Right cardiac atrium (tissue), 5 donors: ENCODE data around the gene ETNK1. TPM values are rescaled to one million over a fixed set of nuclear protein-coding genes. Genes with fewer than 3 reads are reported as not detected.

Source experiments
- ATAC-seq, 2 donors: fragments of 200-7000 bp; cut with Tn5 transposase; one replicate each; pipeline versions ENCODE4 v1.8.0 to v1.9.1; 2020; ENCODE audit warnings: moderate library complexity in 2 of 2, mild to moderate bottlenecking in 1 of 2
- DNase-seq, 3 donors: peaks; one replicate each; pipeline ENCODE4 v3.0.0-alpha.2; 2020
- H3K27ac ChIP-seq: one replicate; pipeline ENCODE4 v1.5.1; 2013; ENCODE audit warnings: mild to moderate bottlenecking, low read length, control low read depth, moderate library complexity
- H3K27me3 ChIP-seq: one replicate; pipeline ENCODE4 v1.6.1; 2013; ENCODE audit not compliant: control insufficient read depth, insufficient read depth
- H3K4me1 ChIP-seq: one replicate; pipeline ENCODE4 v1.6.1; 2013; ENCODE audit warnings: low read length; ENCODE audit not compliant: control insufficient read depth, insufficient read depth
- H3K4me3 ChIP-seq: one replicate; pipeline ENCODE4 v1.5.1; 2013; ENCODE audit warnings: low read length, control low read depth
- H3K9me3 ChIP-seq: one replicate; pipeline ENCODE4 v1.6.1; 2013; ENCODE audit warnings: low read length; ENCODE audit not compliant: control insufficient read depth
- WGBS: extraction: QIAGEN DNeasy Blood & Tissue Kit; methylation state at CpG from one replicate; pipeline ENCODE4 v1.1.7; 2013; 5-methylcytosine and 5-hydroxymethylcytosine counted together
- intact Hi-C, 4 donors: fragments of 100-400 bp; cut with DNase I; formaldehyde crosslinking; loops; one replicate each; pipeline versions ENCODE4 v1.11.0 to v1.14.0; 2022 to 2023
- polyA plus RNA-seq: library from polyadenylated mRNA; stranded (reverse); fragments of 200-250 nt; gene quantifications from one replicate; pipeline ENCODE4 v1.2.3, GENCODE V29; 2013
- total RNA-seq, 4 donors: library from RNA; stranded (reverse); fragmentation: NEBNext Ultra II Directional; extraction: Animal tissue kit (Norgen Biotek cat#: 25700); gene quantifications; one replicate each; pipeline ENCODE4 v1.2.1, GENCODE V29; 2021
- donor health status: healthy with polysubstance abuse.
- donor health status: DM: no; HTN: yes; CAD: no.
- donor health status: DM: no; HTN: no; CAD: no.
- donor health status: DM: no; HTN: yes; CAD: no; lungs with severe emphysema.
- donor health status: DM: yes; HTN: yes; CAD: no.

Gene ETNK1
- total and polyA plus RNA-seq, 5 donors: 8.9 to 36.2 (median 28.7) TPM

DNA sequence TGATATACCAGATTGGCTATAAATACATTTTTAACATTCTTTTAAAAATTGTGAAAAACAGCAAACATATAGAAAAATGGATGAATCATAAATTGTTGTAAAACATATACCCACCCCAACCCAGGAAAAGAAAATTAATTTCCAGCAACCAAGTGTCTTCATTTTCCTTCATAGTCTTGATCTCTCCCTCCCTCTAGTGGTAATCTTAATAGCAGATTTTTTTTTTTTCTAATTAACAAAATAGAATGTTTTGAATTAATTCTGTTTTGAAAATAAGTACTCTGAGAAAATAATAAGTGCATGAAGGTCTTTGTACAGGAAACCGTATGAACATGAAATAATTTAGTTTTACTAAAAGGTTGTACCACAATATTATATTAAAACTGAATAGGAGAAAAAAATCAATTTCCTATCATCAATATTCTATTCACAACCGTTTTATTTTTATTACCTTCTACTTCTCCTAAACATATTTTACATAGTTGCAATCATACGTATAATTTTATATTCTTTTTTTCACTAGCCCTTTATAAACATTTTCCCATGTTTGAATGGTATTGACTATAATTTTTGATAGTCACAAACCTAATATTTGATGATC lies 7.0 kb downstream of the ETNK1 start:
- Histone ChIP-seq H3K27me3 (no peaks in the 10 kb centered on the region), H3K4me1 (peaks cover 7% of the 10 kb centered on the region), H3K4me3 (no peak overlapping the region), H3K9me3 (peaks cover 1% of the 10 kb centered on the region), H3K27ac (no peak overlapping the region)
- intact Hi-C loops: no loop called here
- WGBS: 68% methylated on average over 3 of the region's 3 CpGs
- no peak for ATAC-seq
- no peak for DNase-seq

DNA sequence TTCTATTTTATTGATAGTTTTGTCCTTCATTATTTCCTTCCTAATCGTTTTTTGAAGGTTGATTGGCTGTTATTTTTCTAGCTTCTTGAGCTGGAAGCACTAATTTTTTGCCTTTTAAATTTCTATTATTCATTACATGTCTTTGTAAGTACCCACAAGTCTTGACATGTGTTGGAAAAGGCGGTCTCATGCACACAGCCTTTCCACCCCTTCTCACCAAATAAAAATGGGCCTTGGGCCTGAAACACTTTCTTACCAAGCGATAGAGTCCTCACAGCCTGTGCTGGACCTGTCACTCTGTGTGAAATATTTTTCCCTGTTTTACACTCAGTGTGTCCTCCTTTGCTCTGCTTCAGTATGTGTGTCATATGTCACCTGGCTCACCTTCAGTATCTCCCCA lies 9.9 kb downstream of the ETNK1 start:
- no peak overlapping the region for H3K4me3 ChIP-seq
- DNase-seq (no peak), ATAC-seq (no peak)
- H3K9me3 ChIP-seq: peaks cover 1% of the 10 kb centered on the region
- intact Hi-C loops: no loop called here
- H3K27me3 ChIP-seq: no peaks in the 10 kb centered on the region
- H3K27ac ChIP-seq: no peak overlapping the region
- 97% methylated on average over 3 of the region's 3 CpGs for WGBS
- H3K4me1 ChIP-seq: peaks cover 7% of the 10 kb centered on the region

DNA sequence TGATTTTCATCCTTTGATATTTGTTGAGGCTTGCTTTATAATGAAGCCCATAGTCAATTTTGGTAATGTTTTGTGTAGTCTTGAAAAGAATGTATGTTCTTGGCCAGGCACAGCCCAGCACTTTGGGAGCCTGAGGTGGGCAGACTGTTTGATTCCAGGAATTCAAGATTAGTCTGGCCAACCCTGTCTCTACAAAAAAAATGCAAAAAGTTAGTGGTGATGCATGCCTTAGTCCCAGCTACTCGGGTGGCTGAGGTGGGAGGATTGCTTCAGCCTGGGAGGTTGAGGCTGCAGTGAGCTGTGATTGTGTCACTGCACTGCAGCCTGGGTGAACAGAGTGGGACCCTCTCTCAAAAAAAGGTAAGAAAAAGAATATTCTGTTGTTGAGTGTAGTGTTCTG lies 10.8 kb downstream of the ETNK1 start:
- Histone ChIP-seq H3K4me1 (peaks cover 7% of the 10 kb centered on the region), H3K9me3 (peaks cover 1% of the 10 kb centered on the region), H3K27me3 (no peaks in the 10 kb centered on the region), H3K4me3 (no peak overlapping the region), H3K27ac (no peak overlapping the region)
- ATAC-seq: no peak
- intact Hi-C loops: no loop called here
- DNase-seq: no peak
- 74% methylated on average over 1 of the region's 1 CpG for WGBS

DNA sequence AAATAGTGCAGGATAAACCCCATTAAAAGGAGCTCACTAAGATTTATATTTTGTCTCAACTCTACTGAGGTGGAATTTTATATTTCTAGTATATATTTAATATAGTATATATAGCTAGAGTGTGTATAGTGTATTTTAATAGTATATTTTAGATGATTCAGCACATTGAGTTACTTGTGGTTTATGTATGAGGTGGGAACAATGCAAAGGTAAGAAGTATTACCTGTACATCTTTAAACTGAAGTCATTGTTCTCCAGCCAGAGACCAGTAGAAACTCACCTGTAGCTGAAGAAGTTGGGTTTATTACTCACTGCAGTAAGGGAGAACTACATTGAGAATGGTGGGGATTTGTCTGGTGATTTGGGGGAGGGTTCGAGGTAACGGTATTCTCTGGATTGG lies 15.9 kb downstream of the ETNK1 start:
- 97% methylated on average over 2 of the region's 2 CpGs for WGBS
- Histone ChIP-seq H3K27me3 (no peaks in the 10 kb centered on the region), H3K27ac (no peak overlapping the region), H3K4me1 (peaks cover 1% of the 10 kb centered on the region), H3K4me3 (no peak overlapping the region), H3K9me3 (no peaks in the 10 kb centered on the region)
- intact Hi-C loops: no loop called here
- no peak for ATAC-seq
- no peak for DNase-seq

DNA sequence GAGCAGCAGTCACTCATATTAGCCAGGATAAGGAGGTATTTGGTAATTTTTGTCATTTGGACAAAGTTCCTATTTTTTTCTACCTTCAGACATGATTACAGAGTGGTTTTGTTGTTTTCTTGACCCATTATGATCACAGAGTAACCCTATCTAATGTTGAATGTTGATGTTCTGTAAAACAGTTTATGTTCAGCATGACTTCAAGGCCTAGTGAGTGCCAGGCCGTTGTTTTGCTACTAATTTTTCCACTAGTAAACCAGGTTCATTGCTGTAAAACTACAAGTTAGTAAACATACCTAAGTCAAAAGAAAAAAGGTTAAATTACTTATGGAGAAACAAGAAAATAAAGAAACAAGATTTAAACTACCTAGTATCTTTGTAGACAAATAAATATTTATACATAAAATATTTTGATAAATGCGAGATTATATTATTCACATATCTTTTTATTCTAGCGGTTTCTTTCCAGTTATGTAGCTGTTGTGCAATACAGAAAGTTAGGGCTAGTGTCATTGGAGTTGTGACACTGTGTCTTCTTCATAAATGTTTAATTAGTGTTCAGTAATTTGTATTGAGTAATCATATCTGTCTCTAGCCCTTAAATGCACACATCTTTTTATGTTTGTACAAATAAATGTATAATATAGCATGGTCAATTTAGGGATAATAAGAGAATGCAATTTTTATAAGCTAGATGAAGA lies 16.5 kb downstream of the ETNK1 start:
- 83% methylated on average over 3 of the region's 3 CpGs for WGBS
- Histone ChIP-seq H3K4me1 (no peaks in the 10 kb centered on the region), H3K27ac (no peak overlapping the region), H3K9me3 (no peaks in the 10 kb centered on the region), H3K4me3 (no peak overlapping the region), H3K27me3 (no peaks in the 10 kb centered on the region)
- intact Hi-C loops: no loop called here
- no peak for DNase-seq
- no peak for ATAC-seq

DNA sequence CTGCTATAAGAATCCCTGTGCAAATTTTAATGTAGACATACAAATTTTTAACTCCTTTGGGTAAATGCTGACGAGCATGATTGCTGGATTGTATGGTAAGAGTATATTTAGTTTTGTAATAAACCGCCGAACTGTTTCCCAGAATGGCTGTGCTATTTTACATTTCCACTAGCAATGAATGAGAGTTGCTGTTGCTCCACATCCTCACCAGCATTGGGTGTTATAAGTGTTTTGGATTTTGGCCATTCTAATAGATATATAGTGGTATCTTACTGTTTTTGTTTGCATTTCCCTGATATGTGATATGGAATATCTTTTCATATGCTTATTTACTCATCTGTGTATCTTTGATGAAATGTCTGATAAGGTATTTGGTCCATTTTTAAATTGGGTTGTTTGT lies 23.7 kb downstream of the ETNK1 start:
- ATAC-seq: no peak
- no peak for DNase-seq
- Histone ChIP-seq H3K9me3 (no peaks in the 10 kb centered on the region), H3K27ac (no peak overlapping the region), H3K4me1 (no peaks in the 10 kb centered on the region), H3K4me3 (no peak overlapping the region), H3K27me3 (no peaks in the 10 kb centered on the region)
- intact Hi-C loops: no loop called here
- WGBS: 97% methylated on average over 3 of the region's 3 CpGs

DNA sequence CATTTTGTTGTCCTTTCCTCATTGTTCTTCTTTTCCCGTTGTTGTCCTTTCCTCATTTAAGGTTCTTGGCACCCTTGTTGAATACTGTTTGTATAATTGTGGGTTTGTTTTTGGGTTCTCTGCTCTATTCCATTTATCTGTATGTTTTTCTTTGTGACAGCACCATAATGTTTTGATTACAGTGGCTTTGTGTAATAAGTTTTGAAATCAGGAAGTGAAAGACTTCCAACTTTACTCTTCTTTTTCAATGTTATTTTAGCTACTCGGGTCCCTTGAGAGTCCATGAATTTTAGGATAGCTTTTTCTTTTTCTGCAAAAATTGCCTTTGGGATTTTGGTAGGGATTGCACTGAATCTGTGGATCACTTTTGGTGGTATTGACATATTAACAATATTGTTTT lies 28.1 kb downstream of the ETNK1 start:
- Histone ChIP-seq H3K4me3 (no peak overlapping the region), H3K27ac (no peak overlapping the region), H3K4me1 (no peaks in the 10 kb centered on the region), H3K9me3 (no peaks in the 10 kb centered on the region), H3K27me3 (no peaks in the 10 kb centered on the region)
- intact Hi-C loops: no loop called here
- WGBS: 48% methylated on average over 2 of the region's 2 CpGs
- ATAC-seq (no peak), DNase-seq (no peak)

DNA sequence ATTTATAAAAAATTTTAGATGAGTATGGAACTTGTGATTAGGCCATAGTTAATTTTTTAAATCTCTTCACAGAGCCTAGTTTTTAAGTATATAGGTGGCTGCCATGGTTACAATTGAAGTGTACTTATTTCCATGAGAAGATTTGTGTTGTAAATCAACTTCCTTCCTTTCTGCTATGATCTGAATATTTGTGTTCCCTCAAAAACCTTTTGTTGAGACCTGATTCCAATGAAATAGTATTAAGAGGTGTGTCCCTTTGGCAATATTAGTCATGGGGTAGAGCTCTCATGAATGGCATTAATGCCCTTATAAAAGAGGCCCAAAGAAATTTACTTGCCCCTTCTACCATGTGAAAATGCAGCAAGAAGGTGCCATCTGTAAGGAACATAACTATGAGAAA lies 28.8 kb downstream of the ETNK1 start:
- no peaks in the 10 kb centered on the region for H3K4me1 ChIP-seq
- no peak overlapping the region for H3K27ac ChIP-seq
- H3K4me3 ChIP-seq: no peak overlapping the region
- no peak for ATAC-seq
- H3K9me3 ChIP-seq: no peaks in the 10 kb centered on the region
- H3K27me3 ChIP-seq: no peaks in the 10 kb centered on the region
- DNase-seq: no peak
- intact Hi-C loops: no loop called here

DNA sequence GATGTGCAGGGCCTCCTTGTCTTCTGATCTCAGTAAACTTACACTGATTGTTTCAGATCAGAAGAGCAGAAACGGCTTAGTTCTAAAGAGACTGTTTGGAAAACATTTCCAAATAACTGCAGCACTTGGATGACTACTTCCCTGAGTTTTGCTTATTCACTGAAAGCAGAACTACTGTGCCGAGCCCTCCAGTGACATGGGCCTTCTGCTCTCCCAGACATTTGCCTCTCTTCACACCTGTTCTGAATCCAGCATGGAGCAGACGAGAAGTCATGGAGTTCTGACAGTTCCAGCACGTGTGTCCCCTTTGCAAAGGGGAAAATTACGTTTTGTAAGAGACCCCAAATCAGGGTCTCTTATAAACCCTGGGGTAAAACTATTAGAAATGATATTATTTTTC lies 31.4 kb downstream of the ETNK1 start:
- Histone ChIP-seq H3K27me3 (no peaks in the 10 kb centered on the region), H3K4me3 (no peak overlapping the region), H3K4me1 (no peaks in the 10 kb centered on the region), H3K9me3 (no peaks in the 10 kb centered on the region), H3K27ac (no peak overlapping the region)
- DNase-seq (no peak), ATAC-seq (no peak)
- intact Hi-C loops: no loop called here
- 82% methylated on average over 5 of the region's 5 CpGs for WGBS

DNA sequence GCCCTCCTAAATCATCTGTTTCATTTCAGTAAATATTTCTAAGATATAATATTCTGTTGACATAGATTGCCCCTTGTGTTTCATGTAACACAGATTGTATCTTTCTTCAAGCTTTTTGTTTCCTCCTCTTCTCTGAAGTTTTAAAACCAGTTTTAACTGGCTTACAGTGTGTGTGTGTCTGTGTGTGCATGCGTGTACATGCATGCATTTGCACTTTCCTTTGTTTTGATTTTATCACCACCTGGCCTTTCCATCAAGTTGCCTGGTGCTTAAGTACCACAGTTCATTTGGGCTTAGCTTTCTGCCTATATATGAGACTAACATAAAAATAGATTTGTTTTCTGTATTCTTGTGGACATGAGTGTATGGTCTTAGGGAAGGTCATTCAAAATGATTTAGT lies 31.9 kb downstream of the ETNK1 start:
- DNase-seq (no peak), ATAC-seq (no peak)
- WGBS: 95% methylated on average over 1 of the region's 1 CpG
- no peaks in the 10 kb centered on the region for H3K9me3 ChIP-seq
- H3K4me3 ChIP-seq: no peak overlapping the region
- no peaks in the 10 kb centered on the region for H3K27me3 ChIP-seq
- intact Hi-C loops: no loop called here
- H3K27ac ChIP-seq: no peak overlapping the region
- no peaks in the 10 kb centered on the region for H3K4me1 ChIP-seq

DNA sequence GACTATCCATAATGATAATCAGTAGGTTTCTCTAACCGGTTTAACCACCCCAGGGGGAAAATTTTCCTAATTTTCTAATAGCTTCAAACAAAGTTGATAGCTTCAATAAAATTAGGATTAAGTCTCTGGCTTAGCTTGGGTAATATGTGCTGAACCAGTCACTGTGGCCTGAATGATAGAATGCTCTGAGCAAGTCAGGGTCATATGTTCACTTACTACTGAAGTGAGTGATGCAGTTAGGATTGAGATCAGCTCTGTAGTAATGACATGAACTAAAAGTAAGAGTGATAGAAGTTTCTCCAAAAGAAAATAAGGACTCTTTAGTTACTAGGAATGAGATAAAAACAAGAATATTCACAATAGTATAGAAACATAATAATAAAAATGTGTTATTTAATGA lies 32.6 kb downstream of the ETNK1 start:
- H3K4me3 ChIP-seq: no peak overlapping the region
- H3K4me1 ChIP-seq: no peaks in the 10 kb centered on the region
- no peaks in the 10 kb centered on the region for H3K27me3 ChIP-seq
- H3K27ac ChIP-seq: no peak overlapping the region
- intact Hi-C loops: no loop called here
- WGBS: 95% methylated on average over 1 of the region's 1 CpG
- DNase-seq (no peak), ATAC-seq (no peak)
- H3K9me3 ChIP-seq: no peaks in the 10 kb centered on the region

DNA sequence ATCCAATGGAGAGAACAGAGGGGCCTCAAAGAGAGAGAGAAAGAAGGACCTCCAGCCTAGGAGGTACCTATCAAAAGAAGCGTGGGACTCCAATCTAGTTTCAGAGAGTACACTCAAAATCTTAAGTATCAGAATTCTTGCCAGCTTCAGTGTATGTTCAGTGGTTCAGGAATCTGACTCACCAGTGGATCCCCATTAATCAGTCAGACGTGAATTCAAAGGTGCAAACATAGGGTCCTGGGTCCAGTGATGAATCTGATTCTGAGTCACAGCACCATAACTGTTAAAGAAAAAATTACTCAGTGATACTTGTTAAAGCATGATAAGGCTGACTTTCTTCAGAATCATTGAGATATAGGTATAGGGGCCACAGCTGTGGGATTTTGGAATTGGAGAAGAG lies 33.2 kb downstream of the ETNK1 start:
- ATAC-seq: no peak
- intact Hi-C loops: no loop called here
- WGBS: 89% methylated on average over 2 of the region's 2 CpGs
- Histone ChIP-seq H3K9me3 (no peaks in the 10 kb centered on the region), H3K27me3 (no peaks in the 10 kb centered on the region), H3K4me1 (no peaks in the 10 kb centered on the region), H3K4me3 (no peak overlapping the region), H3K27ac (no peak overlapping the region)
- no peak for DNase-seq
